HG03378 (cell line): ENCODE measurements around the gene SLC24A4.
"Not testable (repeated sequence)": the region's sequence is repeated elsewhere in the genome, so short reads cannot be mapped to it uniquely, and the experiment has no call there.

ENCODE experiments used
- ATAC-seq: cut with Tn5 transposase; IDR thresholded peaks from one replicate; pipeline ENCODE4 v1.9.1; 2021; ENCODE audit warnings: mild to moderate bottlenecking, moderate library complexity; ENCODE audit not compliant: unreplicated experiment

The SLC24A4 gene

GRCh38 chr14:92515546-92516343 lies 192.8 kb downstream of the SLC24A4 start:
- no peak for ATAC-seq

GRCh38 chr14:92516344-92516965 lies 193.5 kb downstream of the SLC24A4 start:
- no peak for ATAC-seq

DNA sequence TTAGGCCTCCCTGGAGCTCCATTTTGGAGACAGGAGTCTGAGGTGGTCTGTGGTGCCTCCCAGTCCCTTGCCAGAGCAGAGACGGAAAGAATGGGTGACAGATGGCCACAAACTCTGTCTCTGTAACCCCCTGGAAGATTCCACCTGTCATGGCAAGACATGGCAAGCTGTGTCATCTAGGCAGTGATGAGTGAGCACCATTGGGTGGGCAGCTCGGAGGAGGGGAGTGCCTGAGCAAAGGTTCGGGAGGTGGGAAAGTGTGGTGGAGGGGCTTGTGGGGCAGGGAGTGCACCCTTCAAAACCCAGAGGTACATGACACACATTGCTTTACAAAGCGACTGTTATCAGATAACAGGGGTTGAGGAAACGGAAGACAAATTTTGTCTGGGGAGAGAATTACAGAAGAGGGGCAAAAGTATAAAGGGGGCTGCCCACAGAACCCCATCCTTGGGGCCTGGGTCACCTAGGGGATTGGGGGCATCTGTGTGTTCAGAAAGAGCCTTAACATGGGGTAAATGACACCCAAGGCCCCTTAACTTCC lies 194.1 kb downstream of the SLC24A4 start:
- no peak for ATAC-seq

GRCh38 chr14:92517761-92518160 lies 194.8 kb downstream of the SLC24A4 start:
- ATAC-seq: no peak

DNA sequence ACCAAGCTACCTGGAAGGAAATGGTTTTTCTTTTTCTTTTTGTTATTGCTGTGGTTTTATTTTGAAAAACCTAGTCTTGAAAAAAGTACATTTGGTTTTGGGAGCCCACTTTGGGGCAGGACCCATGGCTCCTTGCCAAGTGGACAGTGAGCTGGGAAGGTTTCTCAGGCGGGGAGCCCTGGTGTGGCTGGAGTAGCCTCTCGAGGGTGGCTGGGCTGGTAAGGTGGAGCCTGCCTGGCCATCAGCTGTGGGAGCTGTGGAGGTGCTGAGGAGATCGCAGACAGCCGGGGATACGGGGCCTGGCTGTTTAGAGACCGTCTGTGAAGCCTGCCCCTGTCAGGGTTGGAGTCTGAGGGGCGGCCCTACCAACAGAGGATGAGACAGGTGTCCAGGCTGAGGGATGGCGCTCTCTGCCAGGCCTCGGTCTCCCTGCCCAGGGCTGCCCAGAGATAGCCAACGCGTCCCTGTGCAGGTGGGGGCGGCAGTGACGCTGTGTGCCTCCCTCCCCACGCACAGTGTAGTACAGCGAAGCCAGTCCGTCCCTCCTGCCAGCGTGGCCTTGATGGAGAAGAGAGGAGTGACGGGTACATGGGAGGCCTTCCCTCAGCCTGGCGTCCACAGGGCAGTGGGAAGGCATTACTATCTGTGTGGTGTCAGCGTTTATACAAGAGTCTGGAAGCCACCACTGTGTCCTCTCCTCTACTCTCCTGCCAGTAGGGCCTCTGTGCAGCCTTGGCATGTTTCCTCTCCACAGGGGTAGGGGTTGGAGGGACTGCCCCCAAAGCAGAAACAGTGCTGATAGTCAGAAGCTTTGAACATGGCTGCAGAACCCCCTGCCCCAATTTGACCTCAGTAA lies 196.5 kb downstream of the SLC24A4 start:
- no peak for ATAC-seq

GRCh38 chr14:92520102-92521057 lies 197.4 kb downstream of the SLC24A4 start:
- no peak for ATAC-seq

DNA sequence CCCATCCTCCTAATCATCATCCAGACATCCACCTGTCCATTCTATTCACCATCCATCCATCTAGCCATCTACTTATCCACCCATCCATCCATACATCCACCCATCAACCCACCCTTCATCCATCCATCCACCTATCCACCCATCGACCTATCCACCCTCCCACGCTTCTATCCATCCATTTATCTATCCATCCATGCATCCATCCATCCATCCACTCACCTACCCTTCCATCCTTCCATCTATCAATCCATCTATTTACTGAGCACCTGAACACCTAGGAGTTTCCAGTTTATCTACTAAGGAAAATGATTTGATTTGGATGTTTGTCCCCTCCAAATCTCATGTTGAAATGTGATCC lies 198.1 kb downstream of the SLC24A4 start:
- no peak for ATAC-seq

DNA sequence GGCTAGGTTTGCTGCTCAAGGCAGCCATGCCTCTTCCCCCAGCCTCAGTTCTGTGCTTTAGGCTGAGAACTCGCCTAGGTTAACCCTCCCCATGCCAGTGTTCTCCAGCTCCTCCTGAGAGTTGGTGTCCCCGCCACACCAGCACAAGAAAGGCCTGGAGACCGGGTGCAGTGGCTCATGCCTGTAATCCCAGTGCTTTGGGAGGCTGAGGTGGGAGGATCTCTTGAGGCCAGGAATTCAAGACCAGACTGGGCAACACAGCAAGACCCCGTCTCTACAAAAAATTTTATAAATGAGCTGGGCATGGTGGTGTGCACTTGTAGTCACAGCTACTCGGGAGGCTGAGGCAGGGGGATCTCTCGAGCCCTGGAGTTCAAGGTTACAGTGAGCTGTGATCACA lies 200.8 kb downstream of the SLC24A4 start:
- ATAC-seq: no peak

GRCh38 chr14:92524602-92525185 lies 201.7 kb downstream of the SLC24A4 start:
- ATAC-seq: no peak

- ATAC-seq: no peak
These were observed 202.5 kb downstream of the SLC24A4 start for GRCh38 chr14:92525322-92526095.

DNA sequence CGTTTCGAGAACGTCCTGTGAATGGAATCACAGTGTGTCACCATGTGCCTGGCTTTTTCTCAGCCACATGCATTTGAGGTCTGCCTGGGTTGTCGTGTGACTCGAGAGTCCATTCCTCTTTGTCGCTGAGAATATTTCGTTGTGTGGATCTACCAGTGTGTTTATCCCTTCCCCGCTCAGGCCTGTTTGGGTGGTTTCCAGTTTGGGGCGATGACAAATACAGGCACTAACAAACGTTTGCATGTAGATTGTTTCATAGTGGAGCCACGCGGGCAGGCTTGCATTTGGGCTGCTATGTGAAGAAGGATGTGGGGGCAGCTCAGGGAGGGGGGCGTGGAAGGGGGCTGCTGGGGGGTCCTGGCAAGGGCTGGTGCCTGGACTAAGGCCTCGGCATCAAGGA lies 204.8 kb downstream of the SLC24A4 start:
- ATAC-seq: no peak

DNA sequence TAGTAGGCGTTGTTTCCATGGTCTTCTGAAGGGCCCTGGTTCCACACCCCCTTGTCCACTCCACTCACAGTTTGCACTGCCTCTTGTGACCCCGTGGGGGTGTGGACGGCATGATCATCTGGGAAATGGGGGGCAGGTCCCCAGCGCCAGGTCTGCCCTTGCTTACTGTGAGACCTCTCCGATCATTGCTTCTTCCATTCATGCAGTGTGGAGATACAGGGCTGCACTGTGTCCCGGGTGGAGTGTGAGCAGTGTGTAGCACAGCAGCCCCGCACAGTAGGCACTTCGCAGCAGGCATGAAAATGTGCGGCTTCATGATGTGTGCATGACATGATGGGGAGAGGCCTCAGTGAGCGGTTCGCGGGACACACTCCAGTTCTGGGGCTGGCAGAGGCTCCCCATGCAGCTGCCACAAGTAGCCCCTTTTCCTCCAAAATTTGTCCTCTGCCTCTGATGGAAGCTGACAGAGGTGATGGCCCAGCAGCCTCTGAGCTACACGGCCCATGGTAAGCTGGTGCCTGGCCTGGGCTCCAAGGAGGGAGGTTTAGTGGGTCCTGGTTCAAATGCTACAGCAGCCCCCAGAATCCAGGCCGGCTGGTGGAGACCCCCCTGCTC lies 205.6 kb downstream of the SLC24A4 start:
- ATAC-seq: no peak

DNA sequence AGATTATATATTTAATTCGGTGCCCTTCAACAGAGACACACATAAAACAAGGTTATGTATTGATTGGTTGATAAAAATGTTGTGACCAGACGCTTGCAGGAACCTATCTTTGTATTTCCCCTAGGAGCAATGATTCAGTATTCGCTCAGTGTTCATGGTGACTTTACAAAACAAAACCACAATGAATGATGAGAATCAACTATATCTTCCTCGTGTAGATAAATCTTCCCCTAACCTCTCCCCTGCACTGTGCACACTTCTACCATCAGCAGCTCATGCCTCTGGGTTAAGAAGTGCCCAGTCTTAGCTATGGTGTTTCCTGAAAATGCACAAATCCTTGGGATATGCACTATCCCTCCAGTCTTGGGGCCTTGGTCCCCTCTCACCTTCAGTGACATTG lies 206.9 kb downstream of the SLC24A4 start:
- ATAC-seq: no peak

- ATAC-seq: peak; percentile 70
These were observed 208.3 kb downstream of the SLC24A4 start for GRCh38 chr14:92531106-92531873.

DNA sequence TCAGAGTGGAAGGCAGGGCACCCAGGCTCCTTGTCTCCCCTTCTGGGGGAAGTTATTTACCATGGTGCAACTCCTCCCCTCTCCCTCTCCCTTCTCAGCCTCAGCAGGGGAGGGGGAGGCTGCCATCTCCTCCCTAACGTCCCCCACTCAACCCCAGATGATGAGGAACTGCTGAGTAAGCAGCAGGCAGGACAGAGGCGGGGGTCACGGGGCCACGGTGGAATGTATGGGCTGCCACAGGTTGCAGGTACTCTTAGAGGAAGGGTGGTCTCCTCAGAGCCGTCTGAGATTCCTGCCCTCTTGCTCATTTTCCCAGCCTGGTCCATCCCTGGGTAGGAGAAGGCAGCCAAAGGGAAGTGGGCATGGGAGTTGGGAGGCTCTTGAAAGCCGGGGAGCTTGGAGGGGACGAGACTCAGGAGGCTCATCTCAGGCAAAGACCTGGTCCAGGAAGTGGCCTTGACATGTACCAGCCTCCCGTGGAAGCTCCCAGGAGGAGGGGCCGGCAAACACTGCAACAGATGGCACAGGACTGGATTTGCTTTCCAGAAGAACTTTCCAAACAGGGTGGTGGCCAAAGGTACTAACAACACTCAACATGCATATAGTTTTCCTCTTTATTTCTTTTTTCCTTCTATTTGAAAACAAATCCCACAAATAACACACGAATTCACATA lies 209.7 kb downstream of the SLC24A4 start:
- no peak for ATAC-seq

GRCh38 chr14:92534932-92535643 lies 212.1 kb downstream of the SLC24A4 start:
- ATAC-seq: no peak

DNA sequence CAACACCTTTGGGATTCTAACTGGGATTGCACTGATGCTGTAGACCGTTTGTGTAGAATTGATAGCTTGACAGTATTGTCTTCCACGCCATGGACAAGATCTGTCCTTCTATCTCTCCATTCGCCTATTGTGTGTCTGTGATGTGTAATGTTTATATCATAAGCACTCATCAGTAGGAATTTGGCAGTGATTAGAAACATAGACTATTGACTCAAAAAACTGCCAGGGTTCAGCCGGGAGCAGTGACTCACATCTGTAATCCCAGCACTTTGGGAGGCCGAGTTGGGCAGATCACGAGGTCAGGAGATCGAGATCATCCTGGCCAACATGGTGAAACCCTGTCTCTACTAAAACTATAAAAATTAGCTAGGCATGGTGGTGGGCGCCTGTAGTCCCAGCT lies 213.3 kb downstream of the SLC24A4 start:
- not testable (repeated sequence) for ATAC-seq
